Stomach (tissue), 4 donors: ENCODE results near the gene SMIM21.

Experiments used
- CTCF ChIP-seq, 7 experiments: fragments of 450-650 bp in 4 of 7; fragments of 200-600 bp in 3 of 7; sonication (generic) in 3 of 7; IDR thresholded peaks; one replicate each; pipeline ENCODE4 v1.5.1; 2016 to 2019; ENCODE audit warnings: antibody characterized with exemption in 7 of 7, control low read depth in 2 of 7, mild to moderate bottlenecking in 1 of 7
- POLR2A ChIP-seq, 4 donors: fragments of 450-650 bp; IDR thresholded peaks; one replicate each; pipeline ENCODE4 v1.6.1; 2016; ENCODE audit warnings: antibody characterized with exemption in 4 of 4, control low read depth in 2 of 4, mild to moderate bottlenecking in 1 of 4, moderate library complexity in 1 of 4

DNA sequence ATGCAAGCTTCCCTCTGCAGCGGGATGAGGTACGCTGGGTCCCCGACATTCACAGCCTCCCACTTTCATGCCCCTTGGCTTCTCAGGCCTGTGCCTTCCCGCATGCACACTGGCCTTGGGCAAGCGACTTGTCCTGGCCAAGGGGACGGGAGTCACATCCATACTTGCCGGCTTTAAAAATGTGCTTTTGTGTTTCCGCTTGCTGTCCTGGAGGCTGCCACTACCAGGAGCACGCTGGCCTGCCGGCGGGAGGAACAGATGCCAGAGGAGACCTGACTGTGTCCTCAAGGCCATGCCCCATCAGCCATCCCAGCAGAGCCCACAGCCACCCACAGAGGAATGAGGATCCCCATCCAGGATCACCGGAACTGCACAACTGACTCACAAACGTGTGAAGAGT is 36.9 kb upstream of the SMIM21 start:
- TF ChIP-seq POLR2A (IDR thresholded peaks at IDR 0.05) (no peak), CTCF (IDR thresholded peaks at IDR 0.05) (no peak)
